OCI-LY3 (cell line): ENCODE measurements around the gene FLYWCH1.
A peak's percentile ranks its signal among the peaks of the same experiment; 100 is the strongest.

Experiments
- H2AFZ ChIP-seq: fragments of 200-600, 300-600 bp; shearing (Covaris generic); 2 replicates; pipeline ENCODE4 v1.6.0; 2014; ENCODE audit warnings: antibody characterized with exemption, low read depth, low read length
- H3K27ac ChIP-seq: fragments of 200-600, 300-600 bp; sonication (generic); 2 replicates; pipeline ENCODE4 v1.5.1; 2014; ENCODE audit warnings: mild to moderate bottlenecking, low read length, moderate library complexity, mixed read lengths
- H3K27me3 ChIP-seq: fragments of 200-600, 300-600 bp; sonication (generic); 2 replicates; pipeline ENCODE4 v1.6.1; 2014; ENCODE audit warnings: low read depth, low read length, mixed read lengths
- H3K36me3 ChIP-seq: fragments of 200-600, 300-600 bp; sonication (generic); replicated peaks from 2 replicates; pipeline ENCODE3; 2014; ENCODE audit warnings: low read depth, low read length, mixed read lengths
- H3K4me1 ChIP-seq: fragments of 300-600, 200-600 bp; sonication (generic); 2 replicates; pipeline ENCODE4 v1.6.1; 2014; ENCODE audit warnings: low read length, mixed read lengths
- H3K4me2 ChIP-seq: fragments of 200-600, 300-600 bp; sonication (generic); 2 replicates; pipeline ENCODE4 v1.6.1; 2014; ENCODE audit warnings: low read length, mixed read lengths
- H3K4me3 ChIP-seq: fragments of 300-600, 200-600 bp; sonication (generic); 2 replicates; pipeline ENCODE4 v1.5.1; 2014; ENCODE audit warnings: antibody characterized with exemption, mild to moderate bottlenecking, low read length, moderate library complexity
- H3K79me2 ChIP-seq: fragments of 300-600, 200-600 bp; shearing (Covaris generic); 2 replicates; pipeline ENCODE4 v1.6.1; 2014; ENCODE audit warnings: mild to moderate bottlenecking, low read length, mixed read lengths
- H3K9ac ChIP-seq: fragments of 300-600, 200-600 bp; shearing (Covaris generic); 2 replicates; pipeline ENCODE4 v1.6.0; 2014; ENCODE audit warnings: mild to moderate bottlenecking, low read length, moderate library complexity
- H3K9me3 ChIP-seq: fragments of 200-600, 300-600 bp; shearing (Covaris generic); 2 replicates; pipeline ENCODE4 v1.6.1; 2014; ENCODE audit warnings: low read length, mixed read lengths; ENCODE audit not compliant: insufficient read depth
- H4K20me1 ChIP-seq: fragments of 200-600, 300-600 bp; sonication (generic); 2 replicates; pipeline ENCODE4 v1.6.1; 2016; ENCODE audit warnings: low read length, mixed read lengths; ENCODE audit not compliant: insufficient read depth
- EZH2phosphoT487 ChIP-seq: fragments of 200-600 bp; shearing (Covaris generic); IDR thresholded peaks from 2 replicates; pipeline ENCODE4 v1.6.1; 2018; ENCODE audit warnings: antibody characterized with exemption, mixed run types, low read depth
- TF ChIP-seq, protein P1 (sequence below): fragments of 200-600, 300-600 bp; sonication (generic); IDR thresholded peaks from 2 replicates; pipeline ENCODE4 v1.5.1; 2014; ENCODE audit warnings: antibody characterized with exemption, low read length, low read depth

The FLYWCH1 gene

DNA sequence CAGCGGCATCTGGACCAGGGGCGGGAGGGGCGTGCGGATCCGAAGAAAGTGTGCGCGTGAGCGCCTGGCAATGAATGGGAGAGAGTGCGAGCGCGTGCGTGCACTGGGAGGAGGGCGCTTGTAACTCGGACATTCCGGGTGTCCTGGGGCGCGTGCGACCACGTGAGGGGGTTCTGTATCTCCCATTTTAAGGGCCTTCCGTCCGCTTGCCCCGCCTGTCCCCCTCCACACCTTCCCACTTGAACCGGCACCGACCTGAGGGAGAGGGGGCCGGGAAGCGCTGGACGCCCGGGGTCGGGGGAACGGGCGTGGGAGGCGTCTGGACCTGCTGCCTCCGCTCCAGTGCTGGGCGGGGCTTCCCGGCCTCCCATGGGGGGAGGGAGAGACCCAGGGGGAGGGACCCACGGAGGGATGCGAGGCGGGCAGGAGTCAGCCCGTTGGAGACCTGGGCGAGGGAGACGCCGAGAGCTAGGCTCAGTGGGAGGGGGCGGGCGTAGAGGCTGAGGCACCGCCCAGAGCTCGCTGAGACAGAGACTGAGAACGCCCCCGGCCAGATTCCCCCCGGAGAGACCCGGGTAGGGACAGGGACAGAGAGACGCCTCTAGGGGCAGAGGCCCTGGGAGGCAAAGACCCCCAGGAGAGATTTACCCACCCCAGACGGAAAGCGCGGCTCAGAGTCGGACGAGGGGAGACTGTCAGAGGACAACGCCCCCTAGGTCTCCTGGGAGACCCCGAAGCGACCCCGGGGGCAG is 52.2 kb downstream of the FLYWCH1 start, which contains the start of gene KREMEN2:
Gene KREMEN2 (plus strand): TSS at position 553 of the 752 bp plus-strand sequence. CDS start 246 bp downstream, outside the sequence.
- Histone ChIP-seq H2AFZ (no peak within 1 kb of the TSS), H3K36me3 (peaks cover 9% of the 10 kb centered on the region), H3K79me2 (peaks cover 25% of the 10 kb centered on the region), H4K20me1 (peaks cover 10% of the 10 kb centered on the region), H3K9me3 (no peaks in the 10 kb centered on the region), H3K4me2 (peak within 1 kb of the TSS; percentile 97), H3K27me3 (no peaks in the 10 kb centered on the region), H3K9ac (peak within 1 kb of the TSS; percentile 98), H3K27ac (peak within 1 kb of the TSS; percentile 88), H3K4me1 (peaks cover 52% of the 10 kb centered on the region), H3K4me3 (peak within 1 kb of the TSS; percentile 91)
- no peak for TF ChIP-seq EZH2phosphoT487
- TF ChIP-seq, protein P1, sequence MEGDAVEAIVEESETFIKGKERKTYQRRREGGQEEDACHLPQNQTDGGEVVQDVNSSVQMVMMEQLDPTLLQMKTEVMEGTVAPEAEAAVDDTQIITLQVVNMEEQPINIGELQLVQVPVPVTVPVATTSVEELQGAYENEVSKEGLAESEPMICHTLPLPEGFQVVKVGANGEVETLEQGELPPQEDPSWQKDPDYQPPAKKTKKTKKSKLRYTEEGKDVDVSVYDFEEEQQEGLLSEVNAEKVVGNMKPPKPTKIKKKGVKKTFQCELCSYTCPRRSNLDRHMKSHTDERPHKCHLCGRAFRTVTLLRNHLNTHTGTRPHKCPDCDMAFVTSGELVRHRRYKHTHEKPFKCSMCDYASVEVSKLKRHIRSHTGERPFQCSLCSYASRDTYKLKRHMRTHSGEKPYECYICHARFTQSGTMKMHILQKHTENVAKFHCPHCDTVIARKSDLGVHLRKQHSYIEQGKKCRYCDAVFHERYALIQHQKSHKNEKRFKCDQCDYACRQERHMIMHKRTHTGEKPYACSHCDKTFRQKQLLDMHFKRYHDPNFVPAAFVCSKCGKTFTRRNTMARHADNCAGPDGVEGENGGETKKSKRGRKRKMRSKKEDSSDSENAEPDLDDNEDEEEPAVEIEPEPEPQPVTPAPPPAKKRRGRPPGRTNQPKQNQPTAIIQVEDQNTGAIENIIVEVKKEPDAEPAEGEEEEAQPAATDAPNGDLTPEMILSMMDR, result peak; percentile 41

DNA sequence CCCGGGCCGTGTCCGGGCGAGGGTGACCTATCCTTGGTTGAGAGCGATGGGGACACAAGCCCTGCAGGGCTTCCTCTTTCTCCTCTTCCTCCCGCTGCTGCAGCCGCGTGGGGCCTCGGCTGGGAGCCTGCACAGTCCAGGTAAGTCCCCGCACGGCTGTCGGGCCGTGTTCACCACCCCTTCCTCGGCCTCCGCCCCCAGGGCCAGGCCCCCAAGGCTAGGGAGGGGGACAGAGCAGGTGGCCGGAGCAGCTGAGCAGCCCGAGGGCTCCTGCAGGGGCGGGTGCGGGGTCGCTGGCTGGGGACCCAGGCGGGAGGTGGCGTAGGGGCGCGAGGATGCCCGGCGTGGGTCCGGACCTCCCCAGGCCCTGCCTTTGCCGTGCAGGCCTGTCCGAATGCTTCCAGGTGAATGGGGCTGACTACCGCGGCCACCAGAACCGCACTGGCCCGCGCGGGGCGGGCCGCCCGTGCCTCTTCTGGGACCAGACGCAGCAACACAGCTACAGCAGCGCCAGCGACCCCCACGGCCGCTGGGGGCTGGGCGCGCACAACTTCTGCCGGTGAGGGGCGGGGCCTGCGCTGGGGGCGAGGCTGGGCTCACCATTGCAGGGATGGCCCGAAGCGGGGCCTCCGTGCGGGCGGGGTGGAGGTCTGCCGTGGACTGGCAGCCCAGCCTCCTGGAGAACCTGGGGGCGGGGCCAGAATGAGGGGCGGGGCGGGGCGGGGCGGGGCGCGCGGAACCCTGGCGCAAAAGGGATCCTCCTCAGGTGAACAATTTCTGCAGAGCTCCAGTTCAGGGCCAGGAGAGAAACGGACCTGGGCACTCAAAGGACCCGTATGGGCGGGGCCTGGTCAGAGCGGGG is 53.0 kb downstream of the FLYWCH1 start:
- Histone ChIP-seq H3K4me1 (peaks cover 44% of the 10 kb centered on the region), H2AFZ (no peak overlapping the region), H3K27me3 (no peaks in the 10 kb centered on the region), H3K9me3 (no peaks in the 10 kb centered on the region), H3K36me3 (peaks cover 9% of the 10 kb centered on the region), H3K27ac (peak overlapping the region; percentile 88), H3K4me2 (peak overlapping the region; percentile 97), H3K79me2 (peaks cover 29% of the 10 kb centered on the region), H4K20me1 (peaks cover 10% of the 10 kb centered on the region), H3K9ac (peak overlapping the region; percentile 98), H3K4me3 (peak overlapping the region; percentile 91)
- no peak for TF ChIP-seq EZH2phosphoT487
- TF ChIP-seq, protein P1, result no peak

DNA sequence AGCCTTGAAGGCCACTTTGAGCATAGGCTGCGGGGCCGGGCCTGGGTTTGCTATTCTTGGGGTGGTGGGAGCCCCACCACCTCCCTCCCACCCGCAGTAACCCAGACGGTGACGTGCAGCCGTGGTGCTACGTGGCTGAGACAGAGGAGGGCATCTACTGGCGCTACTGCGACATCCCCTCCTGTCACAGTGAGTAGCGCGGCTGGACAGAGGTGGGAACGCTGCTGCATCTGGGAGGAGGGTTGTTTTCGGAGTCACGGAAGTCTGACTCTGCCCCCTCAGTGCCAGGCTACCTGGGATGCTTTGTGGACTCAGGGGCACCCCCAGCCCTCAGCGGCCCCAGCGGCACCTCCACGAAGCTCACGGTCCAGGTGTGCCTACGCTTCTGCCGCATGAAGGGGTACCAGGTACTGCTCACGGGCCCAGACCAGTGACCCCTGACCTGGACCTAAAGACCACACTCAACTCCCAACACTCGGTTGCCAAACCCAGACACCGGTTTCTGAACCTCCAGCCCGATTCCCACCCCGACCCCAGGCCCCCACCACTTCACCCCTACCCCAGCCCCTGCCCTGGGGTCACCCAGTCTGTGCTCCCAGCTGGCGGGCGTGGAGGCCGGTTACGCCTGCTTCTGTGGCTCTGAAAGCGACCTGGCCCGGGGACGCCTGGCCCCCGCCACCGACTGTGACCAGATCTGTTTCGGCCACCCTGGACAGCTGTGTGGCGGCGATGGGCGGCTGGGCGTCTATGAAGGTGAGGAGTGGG is 54.5 kb downstream of the FLYWCH1 start:
- peaks cover 21% of the 10 kb centered on the region for H4K20me1 ChIP-seq
- H3K9me3 ChIP-seq, result no peaks in the 10 kb centered on the region
- H3K4me2 ChIP-seq, result peak overlapping the region; percentile 76
- H2AFZ ChIP-seq, result no peak overlapping the region
- H3K4me1 ChIP-seq, result peaks cover 39% of the 10 kb centered on the region
- peak overlapping the region; percentile 31; the same call in 1 of the 2 replicates for H3K9ac ChIP-seq
- H3K4me3 ChIP-seq, result peak overlapping the region; percentile 75
- H3K36me3 ChIP-seq, result peaks cover 9% of the 10 kb centered on the region
- peaks cover 45% of the 10 kb centered on the region for H3K79me2 ChIP-seq
- no peaks in the 10 kb centered on the region for H3K27me3 ChIP-seq
- TF ChIP-seq, protein P1, result no peak
- no peak for TF ChIP-seq EZH2phosphoT487
- H3K27ac ChIP-seq, result peak overlapping the region; percentile 61
